GM19328 (cell line): ENCODE measurements around the gene MORN5.

Source experiments
- ATAC-seq: cut with Tn5 transposase; IDR thresholded peaks from one replicate; pipeline ENCODE4 v1.9.1; 2021; ENCODE audit warnings: mild to moderate bottlenecking, moderate library complexity; ENCODE audit not compliant: unreplicated experiment

Gene MORN5

GRCh38 chr9:122124528-122124927 is 35.2 kb upstream of the MORN5 start:
- no peak for ATAC-seq

DNA sequence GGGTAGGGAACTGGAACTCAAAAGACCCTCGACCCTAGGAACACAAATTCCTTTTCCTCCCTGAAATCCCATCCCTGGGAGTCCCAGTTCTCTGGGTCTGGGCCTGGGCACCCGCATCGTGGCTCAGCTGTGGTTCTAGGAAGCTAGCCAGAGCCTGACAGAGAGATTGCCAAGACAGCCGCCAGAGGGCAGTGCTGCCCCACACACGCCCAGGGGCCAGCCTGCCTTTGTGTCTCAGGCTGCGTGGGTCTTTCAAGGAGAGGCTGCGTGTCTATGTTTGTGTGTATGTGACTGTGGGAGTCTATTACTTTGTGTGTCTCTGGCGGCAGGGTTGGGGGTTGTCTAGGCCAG is 34.6 kb upstream of the MORN5 start:
- no peak for ATAC-seq

DNA sequence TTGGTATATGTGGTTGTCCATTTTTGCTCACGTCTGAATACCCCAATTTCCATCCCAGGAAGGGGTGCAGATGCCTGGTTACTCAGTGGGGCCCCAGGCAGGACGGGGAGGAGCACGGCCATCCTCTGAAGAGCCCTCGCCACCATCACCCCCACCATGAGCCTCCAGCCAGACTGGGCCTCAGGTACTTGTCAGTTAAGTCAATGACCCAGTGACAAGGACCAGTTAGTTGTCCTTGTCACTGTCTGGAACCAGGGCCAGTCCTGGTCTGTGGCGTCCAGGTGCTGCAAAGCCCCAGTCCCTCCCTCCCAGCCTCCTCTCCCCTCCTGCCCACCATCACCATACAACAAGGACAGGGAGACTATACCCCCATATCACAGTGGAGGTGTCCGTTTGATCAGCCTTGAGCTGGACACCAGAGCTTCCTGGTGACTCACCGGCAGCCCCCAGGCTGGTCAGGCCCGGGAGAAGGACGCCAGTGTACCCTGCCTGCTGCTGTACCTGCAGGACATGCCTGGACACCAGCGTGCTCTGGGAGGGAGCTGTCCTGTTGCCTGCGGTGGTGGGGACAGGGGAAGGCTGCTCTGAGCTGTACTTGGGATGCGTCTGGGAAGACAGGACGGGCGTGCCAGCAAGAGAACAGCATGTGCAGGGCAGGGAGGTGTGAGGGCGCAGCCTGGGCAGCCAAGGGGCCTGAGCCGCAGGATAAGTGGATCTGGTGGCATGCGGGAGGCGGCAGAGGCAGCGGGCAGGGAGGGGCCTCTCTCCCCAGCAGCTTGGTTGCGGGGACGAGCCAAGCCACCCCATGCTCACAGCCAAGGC is 34.0 kb upstream of the MORN5 start:
- no peak for ATAC-seq

DNA sequence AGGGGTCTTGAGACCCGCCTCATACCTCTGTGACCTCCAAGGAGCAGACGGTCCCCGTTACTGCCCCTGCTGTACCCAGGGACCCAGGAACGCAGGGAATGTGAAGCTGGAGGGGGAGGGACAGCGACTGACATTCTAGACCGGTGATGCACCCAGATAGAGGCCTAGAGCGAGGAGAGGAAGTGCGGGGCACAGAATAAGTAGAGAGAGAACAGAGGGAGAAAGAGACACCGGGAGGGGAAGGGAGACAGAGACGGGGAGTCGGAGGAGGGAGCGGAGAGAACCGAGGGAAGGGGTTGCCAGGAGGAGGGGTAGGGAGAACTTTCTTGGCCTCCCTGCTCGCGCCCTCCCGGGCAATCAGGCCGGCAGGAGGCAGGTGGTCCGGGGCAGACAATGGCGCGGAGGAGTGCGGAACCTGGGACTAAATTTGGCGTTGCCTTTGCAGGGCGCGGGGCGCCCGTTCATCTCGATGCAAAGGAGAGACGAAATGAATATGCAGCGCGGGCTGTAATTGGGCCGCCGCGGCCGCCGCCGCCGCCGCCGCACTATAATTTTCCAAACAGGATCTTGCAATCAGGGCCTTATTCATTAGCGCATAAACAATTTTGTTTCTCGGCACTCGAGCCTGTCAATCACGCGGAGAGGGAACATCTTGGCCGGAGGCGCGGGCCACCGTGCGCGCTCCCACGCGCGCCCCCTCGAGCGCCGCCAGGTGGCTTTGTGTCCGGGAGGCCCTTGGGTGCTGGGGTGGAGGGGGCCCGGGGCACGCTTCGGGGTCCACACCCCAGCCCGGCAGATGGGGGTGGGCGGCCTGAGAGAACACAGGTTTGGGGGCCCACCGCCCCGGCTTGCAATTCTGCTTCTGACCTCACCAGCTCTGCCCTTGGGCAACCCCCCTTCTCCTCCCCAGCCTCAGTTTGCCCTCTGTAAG is 33.1 kb upstream of the MORN5 start:
- no peak for ATAC-seq

DNA sequence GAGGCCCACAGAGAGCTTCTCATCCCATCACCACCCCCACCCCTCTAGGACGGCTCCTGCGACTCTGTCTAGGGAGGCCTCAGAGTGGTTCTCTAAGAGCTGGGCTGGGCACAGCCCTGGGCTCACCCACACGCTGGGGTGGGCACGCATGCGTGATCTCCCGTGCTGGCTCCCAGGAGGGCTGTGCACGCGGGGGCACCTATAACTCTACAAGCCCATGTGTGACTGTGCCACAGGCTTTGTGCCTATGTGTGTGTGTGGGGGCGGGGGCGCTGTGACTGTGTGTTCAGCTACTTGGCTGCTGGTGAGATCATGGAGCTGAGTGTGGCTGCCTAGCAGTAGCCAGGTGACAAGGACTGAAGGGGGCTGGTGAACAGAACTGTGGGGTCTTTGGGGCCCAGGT is 32.3 kb upstream of the MORN5 start:
- ATAC-seq: no peak

GRCh38 chr9:122128007-122128968 is 31.4 kb upstream of the MORN5 start:
- ATAC-seq: no peak

DNA sequence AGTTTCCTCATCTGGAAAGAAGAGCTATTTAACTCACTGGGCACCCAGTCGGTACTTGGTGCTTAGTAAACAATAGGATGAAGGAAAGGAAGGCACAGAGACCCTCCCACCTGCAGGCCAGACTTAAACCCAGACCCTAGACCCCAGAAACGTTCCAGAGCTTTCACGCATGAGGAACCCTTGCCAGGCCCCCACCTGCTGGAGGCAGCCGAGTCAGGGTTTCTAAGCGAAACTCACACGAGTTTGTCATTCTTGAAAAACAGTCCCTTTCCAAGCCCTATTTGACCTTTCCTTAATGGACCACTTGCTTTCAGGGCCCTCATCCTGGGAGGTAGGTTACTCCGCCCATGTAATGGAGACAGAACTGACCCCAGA is 30.8 kb upstream of the MORN5 start:
- no peak for ATAC-seq

DNA sequence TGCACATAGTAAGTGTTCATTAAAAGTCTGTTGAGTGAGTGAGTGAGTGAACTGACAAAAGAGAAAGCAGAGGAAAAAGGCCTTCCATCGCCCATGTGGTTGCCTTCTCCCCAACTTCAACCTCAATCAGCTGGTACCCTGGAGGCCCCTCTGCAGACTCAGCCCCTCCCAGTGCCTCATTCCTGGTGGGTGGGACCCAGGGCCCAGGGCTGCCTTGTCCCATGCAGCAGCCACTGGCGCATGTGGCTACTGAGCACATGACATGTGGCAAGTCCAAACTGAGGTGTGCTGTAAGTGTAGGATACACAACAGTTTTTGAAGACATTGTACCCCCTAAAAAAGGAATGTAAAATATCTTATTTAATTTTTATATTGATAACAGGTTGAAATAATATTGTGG is 29.7 kb upstream of the MORN5 start:
- ATAC-seq: no peak

- no peak for ATAC-seq
Observed at GRCh38 chr9:122130837-122131236, 28.9 kb upstream of the MORN5 start.

DNA sequence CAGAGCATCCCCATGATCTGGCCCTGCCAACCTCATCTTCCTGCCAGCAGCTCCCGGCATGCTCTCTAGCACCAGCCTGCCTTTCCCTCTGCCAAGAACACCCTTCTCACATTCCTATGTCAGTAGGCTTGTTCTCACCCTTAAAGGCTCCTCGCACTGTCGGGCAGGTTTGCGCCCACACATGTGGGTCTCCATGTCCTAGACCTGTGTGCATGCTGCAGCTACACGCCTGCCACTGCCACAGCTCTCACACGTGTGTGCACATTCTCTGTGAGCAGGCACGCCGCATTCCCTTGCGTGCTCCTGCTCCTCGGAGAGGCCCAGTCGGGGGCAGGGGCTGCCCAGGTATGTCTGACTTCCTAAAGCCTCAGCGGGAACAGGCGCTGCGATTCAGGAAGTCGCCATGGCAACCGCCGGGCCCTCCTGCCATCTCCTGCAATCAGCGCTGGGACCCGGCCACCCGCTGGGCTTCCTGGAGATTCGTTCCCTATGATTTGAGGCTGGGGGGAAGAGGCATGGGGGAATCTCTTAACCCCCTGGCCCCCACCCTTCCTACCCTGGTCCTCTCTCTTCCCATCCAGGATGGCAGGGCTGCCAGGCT is 28.2 kb upstream of the MORN5 start:
- no peak for ATAC-seq

GRCh38 chr9:122132539-122132938 is 27.2 kb upstream of the MORN5 start:
- no peak for ATAC-seq

- ATAC-seq: no peak
Observed at GRCh38 chr9:122133263-122133983, 26.3 kb upstream of the MORN5 start.

DNA sequence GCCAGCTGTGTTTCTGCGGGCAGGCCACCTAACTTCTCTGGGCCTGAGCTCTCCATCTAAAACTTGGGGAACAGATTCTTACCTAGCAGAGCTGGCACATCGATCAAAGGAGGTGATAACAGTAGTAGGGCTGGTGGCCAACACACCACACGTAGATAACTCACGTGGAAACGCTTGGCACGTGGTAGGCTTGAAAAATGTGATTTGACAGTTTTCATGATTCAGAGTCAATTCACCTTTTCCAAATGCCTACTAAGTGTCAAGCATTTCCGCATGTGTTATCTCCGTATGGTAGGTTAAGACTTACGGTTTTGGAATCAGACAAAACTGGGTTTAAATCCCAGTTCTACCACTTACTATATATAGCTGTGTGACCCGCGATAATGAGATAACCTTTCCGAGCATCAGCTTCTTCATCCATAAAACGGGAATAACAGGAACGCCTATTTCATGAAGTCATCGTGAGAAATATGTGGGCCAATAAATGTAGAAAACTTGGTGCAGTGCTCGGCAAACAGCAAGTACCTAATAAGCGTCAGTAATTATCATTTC is 25.6 kb upstream of the MORN5 start:
- no peak for ATAC-seq

GRCh38 chr9:122134822-122135528 is 24.7 kb upstream of the MORN5 start:
- ATAC-seq: no peak

DNA sequence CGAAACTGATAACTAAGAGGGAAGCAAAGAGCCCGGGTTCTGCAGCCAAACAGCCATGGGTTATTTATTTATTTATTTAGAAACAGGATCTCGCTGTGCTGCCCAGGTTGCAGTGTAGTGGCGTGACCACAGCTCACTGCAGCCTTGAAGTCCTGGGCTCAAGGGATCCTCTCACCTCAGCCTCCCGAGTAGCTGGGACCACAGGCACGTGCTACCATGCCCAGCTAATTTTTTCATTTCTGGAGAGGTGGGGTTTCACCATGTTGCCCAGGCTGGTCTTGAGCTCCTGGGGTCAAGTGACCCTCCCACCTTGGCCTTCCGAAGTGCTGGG is 24.2 kb upstream of the MORN5 start:
- ATAC-seq: no peak

DNA sequence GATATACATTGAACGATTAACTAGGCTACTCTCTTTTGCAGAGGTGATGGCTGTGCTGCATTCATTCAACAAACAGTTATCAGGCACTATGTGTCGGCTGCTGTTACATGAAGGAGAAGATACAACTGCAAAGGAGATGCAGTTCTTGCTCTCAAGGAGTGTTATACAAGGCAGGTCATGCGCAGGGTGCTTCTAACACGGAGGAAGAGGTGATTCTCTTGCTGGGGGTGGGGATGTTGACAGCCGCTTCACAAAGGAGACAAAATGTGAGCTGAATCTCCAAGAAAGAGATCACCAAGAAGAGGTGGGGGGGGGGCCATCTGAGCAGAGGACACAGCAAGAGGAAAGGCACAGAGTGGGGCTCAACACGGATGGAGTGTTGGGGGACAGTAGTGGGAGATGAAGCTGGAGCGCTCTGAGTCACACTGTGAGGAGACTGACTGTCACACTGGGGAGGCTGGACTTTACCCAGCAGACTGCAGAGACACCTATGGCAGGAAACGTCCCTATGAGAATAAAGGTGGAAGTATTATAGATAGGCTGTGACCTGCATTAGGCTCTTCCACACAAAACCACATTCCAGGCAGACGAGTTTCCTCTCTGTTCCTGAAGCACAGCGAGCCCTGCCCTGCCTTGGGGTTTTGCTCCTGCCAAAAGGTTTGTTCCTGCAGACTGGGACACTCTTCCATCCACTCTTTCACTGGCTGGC is 21.0 kb upstream of the MORN5 start:
- ATAC-seq: no peak

- no peak for ATAC-seq
Observed at GRCh38 chr9:122140368-122141193, 19.1 kb upstream of the MORN5 start.

- ATAC-seq: no peak
Observed at GRCh38 chr9:122141671-122142070, 18.0 kb upstream of the MORN5 start.
